ENCODE results near the gene PCDHGA3.
"Not testable (repeated sequence)": the region's sequence is repeated elsewhere in the genome, so short reads cannot be mapped to it uniquely, and the experiment has no call there.

Gene PCDHGA3

GRCh38 chr5:141306630-141307029, 37.0 kb upstream of the PCDHGA3 start:
- DNase-seq (no peak), ATAC-seq (ENCODE audit: insufficient read depth, low read depth) (no peak)
- H3K27me3 ChIP-seq (ENCODE audit: insufficient read depth, low read length, poor library complexity): no peaks in the 10 kb centered on the region
- H3K4me2 ChIP-seq (ENCODE audit: insufficient read depth, low read length): no peak overlapping the region
- no peaks in the 10 kb centered on the region for H4K20me1 ChIP-seq (ENCODE audit: insufficient read depth, low read length)
- H3K79me2 ChIP-seq (ENCODE audit: insufficient read depth, low read length): no peaks in the 10 kb centered on the region
- no peaks in the 10 kb centered on the region for H3K36me3 ChIP-seq (ENCODE audit: insufficient read depth, low read length)
- TF ChIP-seq CTCF (IDR thresholded peaks at IDR 0.05; ENCODE audit: borderline replicate concordance, extremely low read depth, low read length, poor library complexity, severe bottlenecking) (no peak), EZH2 (IDR thresholded peaks at IDR 0.05; ENCODE audit: borderline replicate concordance, low read depth, low read length, severe bottlenecking) (no peak)
- H3K9me3 ChIP-seq (ENCODE audit: insufficient read depth, low read length, severe bottlenecking): peaks cover 5% of the 10 kb centered on the region
- no peak overlapping the region for H3K4me3 ChIP-seq (ENCODE audit: low read depth in 1 of 2, low read length in 2 of 2)
- no peaks in the 10 kb centered on the region for H3K4me1 ChIP-seq (ENCODE audit: insufficient read depth, low read length)
- no peak overlapping the region for H2AFZ ChIP-seq (ENCODE audit: low read depth, low read length)
- H3K27ac ChIP-seq (ENCODE audit: low read length): no peak overlapping the region
- H3K9ac ChIP-seq (ENCODE audit: low read depth, low read length): no peak overlapping the region

- ATAC-seq (ENCODE audit: insufficient read depth, low read depth) (no peak), DNase-seq (no peak)
- H3K27me3 ChIP-seq (ENCODE audit: insufficient read depth, low read length, poor library complexity): no peaks in the 10 kb centered on the region
- peaks cover 10% of the 10 kb centered on the region for H3K36me3 ChIP-seq (ENCODE audit: insufficient read depth, low read length)
- H3K9me3 ChIP-seq (ENCODE audit: insufficient read depth, low read length, severe bottlenecking): peaks cover 10% of the 10 kb centered on the region
- H3K9ac ChIP-seq (ENCODE audit: low read depth, low read length): no peak overlapping the region
- no peaks in the 10 kb centered on the region for H4K20me1 ChIP-seq (ENCODE audit: insufficient read depth, low read length)
- TF ChIP-seq CTCF (IDR thresholded peaks at IDR 0.05; ENCODE audit: borderline replicate concordance, extremely low read depth, low read length, poor library complexity, severe bottlenecking): no peak
- TF ChIP-seq EZH2 (IDR thresholded peaks at IDR 0.05; ENCODE audit: borderline replicate concordance, low read depth, low read length, severe bottlenecking): no peak
- H3K79me2 ChIP-seq (ENCODE audit: insufficient read depth, low read length): peaks cover 7% of the 10 kb centered on the region; the same call in 1 of the 2 replicates
- H3K4me2 ChIP-seq (ENCODE audit: insufficient read depth, low read length): no peak overlapping the region
- H2AFZ ChIP-seq (ENCODE audit: low read depth, low read length): no peak overlapping the region
- no peak overlapping the region for H3K27ac ChIP-seq (ENCODE audit: low read length)
- H3K4me1 ChIP-seq (ENCODE audit: insufficient read depth, low read length): no peaks in the 10 kb centered on the region
- H3K4me3 ChIP-seq (ENCODE audit: low read depth in 1 of 2, low read length in 2 of 2): no peak overlapping the region
Measured at GRCh38 chr5:141313711-141314110, 29.9 kb upstream of the PCDHGA3 start.

- not testable (repeated sequence) for H3K9ac ChIP-seq (ENCODE audit: low read depth, low read length); H2AFZ ChIP-seq (ENCODE audit: low read depth, low read length); H3K4me2 ChIP-seq (ENCODE audit: insufficient read depth, low read length); ATAC-seq (ENCODE audit: insufficient read depth, low read depth); H4K20me1 ChIP-seq (ENCODE audit: insufficient read depth, low read length); DNase-seq; H3K27me3 ChIP-seq (ENCODE audit: insufficient read depth, low read length, poor library complexity); H3K27ac ChIP-seq (ENCODE audit: low read length); H3K4me3 ChIP-seq (ENCODE audit: low read depth in 1 of 2, low read length in 2 of 2)
- Histone ChIP-seq H3K9me3 (ENCODE audit: insufficient read depth, low read length, severe bottlenecking) (peaks cover 36% of the 10 kb centered on the region), H3K79me2 (ENCODE audit: insufficient read depth, low read length) (peaks cover 24% of the 10 kb centered on the region), H3K36me3 (ENCODE audit: insufficient read depth, low read length) (peaks cover 23% of the 10 kb centered on the region), H3K4me1 (ENCODE audit: insufficient read depth, low read length) (peaks cover 22% of the 10 kb centered on the region)
Measured at GRCh38 chr5:141316963-141317362, 26.7 kb upstream of the PCDHGA3 start.

GRCh38 chr5:141319202-141319601, 24.4 kb upstream of the PCDHGA3 start:
- peaks cover 22% of the 10 kb centered on the region for H3K4me1 ChIP-seq (ENCODE audit: insufficient read depth, low read length)
- peak overlapping the region in 1 of 2 experiments; percentile 76; a peak in 2 of 4 replicates for H3K4me3 ChIP-seq (ENCODE audit: low read depth in 1 of 2, low read length in 2 of 2)

More at GRCh38 chr5:141319202-141319601, 24.4 kb upstream of the PCDHGA3 start:
- Histone ChIP-seq H3K9ac (ENCODE audit: low read depth, low read length) (no peak overlapping the region), H3K27me3 (ENCODE audit: insufficient read depth, low read length, poor library complexity) (no peaks in the 10 kb centered on the region), H2AFZ (ENCODE audit: low read depth, low read length) (no peak overlapping the region), H3K9me3 (ENCODE audit: insufficient read depth, low read length, severe bottlenecking) (peaks cover 41% of the 10 kb centered on the region), H4K20me1 (ENCODE audit: insufficient read depth, low read length) (no peaks in the 10 kb centered on the region), H3K36me3 (ENCODE audit: insufficient read depth, low read length) (peaks cover 23% of the 10 kb centered on the region), H3K4me2 (ENCODE audit: insufficient read depth, low read length) (peak overlapping the region; percentile 62; the same call in 1 of the 2 replicates), H3K27ac (ENCODE audit: low read length) (no peak overlapping the region), H3K79me2 (ENCODE audit: insufficient read depth, low read length) (peaks cover 24% of the 10 kb centered on the region)
- DNase-seq (no peak), ATAC-seq (ENCODE audit: insufficient read depth, low read depth) (no peak)
- no peak for TF ChIP-seq EZH2 (IDR thresholded peaks at IDR 0.05; ENCODE audit: borderline replicate concordance, low read depth, low read length, severe bottlenecking)
- no peak for TF ChIP-seq CTCF (IDR thresholded peaks at IDR 0.05; ENCODE audit: borderline replicate concordance, extremely low read depth, low read length, poor library complexity, severe bottlenecking)
